Measurements from ENCODE around the gene ADGRL1.
"Not testable (repeated sequence)": the region's sequence is repeated elsewhere in the genome, so short reads cannot be mapped to it uniquely, and the experiment has no call there.

Gene ADGRL1

DNA sequence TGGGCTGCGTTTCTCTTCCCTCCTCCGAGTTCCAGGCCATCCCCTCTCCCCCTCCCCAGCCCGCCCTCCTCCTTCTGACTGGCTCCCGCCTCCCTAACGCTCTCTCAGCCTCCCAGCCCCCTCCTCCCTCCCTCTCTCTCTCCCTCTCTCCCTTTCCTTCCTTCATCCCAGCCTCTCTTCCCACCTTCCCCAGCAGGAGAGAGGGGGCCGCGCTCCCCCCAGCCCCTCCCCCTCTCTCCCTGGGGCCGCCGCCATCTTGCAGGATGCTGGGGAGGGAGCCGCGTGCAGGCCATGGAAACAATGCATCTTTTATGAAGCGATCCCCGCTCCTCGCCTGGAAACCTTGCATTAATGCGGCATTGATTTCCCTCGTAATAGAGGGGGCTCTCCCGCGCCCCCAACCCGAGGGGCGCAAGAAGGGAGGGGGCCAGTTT, 42.6 kb upstream of the ADGRL1 start:
- Histone ChIP-seq H3K27me3 (peaks cover 67% of the 10 kb centered on the region), H3K27ac (no peak overlapping the region)
- TF ChIP-seq, protein P1, sequence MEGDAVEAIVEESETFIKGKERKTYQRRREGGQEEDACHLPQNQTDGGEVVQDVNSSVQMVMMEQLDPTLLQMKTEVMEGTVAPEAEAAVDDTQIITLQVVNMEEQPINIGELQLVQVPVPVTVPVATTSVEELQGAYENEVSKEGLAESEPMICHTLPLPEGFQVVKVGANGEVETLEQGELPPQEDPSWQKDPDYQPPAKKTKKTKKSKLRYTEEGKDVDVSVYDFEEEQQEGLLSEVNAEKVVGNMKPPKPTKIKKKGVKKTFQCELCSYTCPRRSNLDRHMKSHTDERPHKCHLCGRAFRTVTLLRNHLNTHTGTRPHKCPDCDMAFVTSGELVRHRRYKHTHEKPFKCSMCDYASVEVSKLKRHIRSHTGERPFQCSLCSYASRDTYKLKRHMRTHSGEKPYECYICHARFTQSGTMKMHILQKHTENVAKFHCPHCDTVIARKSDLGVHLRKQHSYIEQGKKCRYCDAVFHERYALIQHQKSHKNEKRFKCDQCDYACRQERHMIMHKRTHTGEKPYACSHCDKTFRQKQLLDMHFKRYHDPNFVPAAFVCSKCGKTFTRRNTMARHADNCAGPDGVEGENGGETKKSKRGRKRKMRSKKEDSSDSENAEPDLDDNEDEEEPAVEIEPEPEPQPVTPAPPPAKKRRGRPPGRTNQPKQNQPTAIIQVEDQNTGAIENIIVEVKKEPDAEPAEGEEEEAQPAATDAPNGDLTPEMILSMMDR (IDR thresholded peaks at IDR 0.05): no peak

DNA sequence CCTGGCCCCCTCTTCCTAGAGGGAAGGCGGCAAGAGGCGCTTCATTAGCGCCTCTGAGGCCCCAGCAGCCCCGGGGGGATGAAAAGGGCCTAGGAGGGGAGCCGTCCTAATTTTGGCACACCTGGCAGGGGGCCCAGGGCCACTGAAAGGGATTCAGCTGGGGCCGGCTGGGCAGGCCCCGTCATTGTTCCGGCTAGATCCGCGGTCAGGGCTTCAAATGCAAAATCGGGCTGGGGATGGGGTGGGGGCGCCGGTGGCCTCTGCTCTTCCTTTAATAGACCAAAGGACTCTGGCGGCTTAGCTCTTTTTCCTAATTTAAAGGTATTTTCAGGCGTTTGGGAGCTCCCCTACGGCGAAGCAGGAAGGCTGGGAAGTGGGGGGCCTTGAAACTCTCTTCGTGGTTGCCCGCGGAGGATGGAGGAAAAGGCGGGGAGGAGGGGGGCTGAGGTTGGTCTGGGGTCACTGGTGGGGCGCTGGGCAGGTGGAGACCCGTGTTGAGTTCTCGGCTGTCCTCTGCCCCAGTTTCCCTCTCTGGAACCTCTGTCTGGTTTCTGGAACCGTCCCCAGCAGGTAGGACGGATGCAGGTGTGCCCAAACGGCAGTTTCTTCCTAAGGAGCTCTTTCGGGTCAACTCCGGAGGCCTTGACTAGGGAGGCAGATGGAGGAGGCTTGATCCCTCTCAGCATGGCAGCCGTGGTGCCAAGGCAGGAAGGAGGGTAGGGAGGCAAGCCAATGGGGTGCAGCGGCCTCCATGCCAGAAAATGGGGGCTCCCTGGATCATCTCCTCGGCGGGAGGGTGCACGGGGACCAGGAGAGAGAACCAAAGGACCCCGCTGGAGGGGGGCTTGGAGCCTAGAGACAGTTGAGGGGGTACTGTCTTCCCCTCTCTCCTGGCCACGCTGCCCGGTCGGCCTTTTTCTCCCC, 41.8 kb upstream of the ADGRL1 start:
- not testable (repeated sequence) for H3K36me3 ChIP-seq; H3K27ac ChIP-seq; H3K9me3 ChIP-seq; H3K4me3 ChIP-seq (ENCODE audit: low read depth in 1 of 2, low read length in 1 of 2); H3K4me1 ChIP-seq (ENCODE audit: control insufficient read depth in 1 of 2, insufficient read depth in 1 of 2, low read depth in 1 of 2, low read length in 1 of 2)
- peaks cover 63% of the 10 kb centered on the region for H3K27me3 ChIP-seq

More for the DNA sequence above, 42.6 kb upstream of the ADGRL1 start:
- peaks cover 0 to 3% of the 10 kb centered on the region in 2 experiments for H3K4me1 ChIP-seq (ENCODE audit: control insufficient read depth in 1 of 2, insufficient read depth in 1 of 2, low read depth in 1 of 2, low read length in 1 of 2)
- H3K9me3 ChIP-seq: no peaks in the 10 kb centered on the region
- no peaks in the 10 kb centered on the region for H3K36me3 ChIP-seq
- no peak overlapping the region for H3K4me3 ChIP-seq (ENCODE audit: low read depth in 1 of 2, low read length in 1 of 2)

DNA sequence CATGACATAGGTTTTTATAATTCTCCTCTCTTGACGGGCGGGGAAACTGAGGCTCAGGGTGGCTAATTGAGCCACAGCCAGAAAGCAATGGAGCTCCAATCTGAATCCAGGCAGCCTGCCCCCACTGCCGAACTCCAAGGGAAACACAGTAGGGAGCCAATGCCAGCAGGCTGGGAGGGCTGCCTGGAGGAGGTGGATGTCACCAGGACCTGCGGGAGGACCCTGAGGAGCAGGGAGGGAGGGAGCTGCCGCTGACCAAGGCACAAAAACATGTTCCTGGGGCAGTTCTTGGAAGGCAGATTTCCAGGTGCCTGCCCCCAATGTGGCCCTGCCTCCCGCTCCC, 41.2 kb upstream of the ADGRL1 start:
- H3K4me3 ChIP-seq (ENCODE audit: low read depth in 1 of 2, low read length in 1 of 2); H3K9me3 ChIP-seq; H3K27ac ChIP-seq; H3K4me1 ChIP-seq (ENCODE audit: control insufficient read depth in 1 of 2, insufficient read depth in 1 of 2, low read depth in 1 of 2, low read length in 1 of 2); H3K36me3 ChIP-seq: not testable (repeated sequence)
- H3K27me3 ChIP-seq: peaks cover 60% of the 10 kb centered on the region

DNA sequence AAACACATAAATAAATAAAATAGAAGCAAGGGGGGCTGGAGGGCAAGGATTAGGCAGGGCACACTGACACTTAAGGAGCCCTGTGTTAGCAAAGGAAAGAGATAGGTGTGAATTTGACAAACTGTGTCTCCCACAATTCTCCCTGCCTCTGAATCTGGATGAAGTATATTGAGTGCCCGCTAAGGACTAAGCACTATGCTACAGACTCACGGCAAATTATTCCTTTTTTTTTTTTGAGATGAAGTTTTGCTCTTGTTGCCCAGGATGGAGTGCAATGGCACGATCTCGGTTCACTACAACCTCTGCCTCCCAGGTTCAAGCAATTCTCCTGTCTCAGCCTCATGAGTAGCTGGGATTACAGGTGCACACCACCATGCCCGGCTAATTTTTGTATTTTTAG, 38.4 kb upstream of the ADGRL1 start:
- not testable (repeated sequence) for H3K4me1 ChIP-seq (ENCODE audit: control insufficient read depth in 1 of 2, insufficient read depth in 1 of 2, low read depth in 1 of 2, low read length in 1 of 2); H3K36me3 ChIP-seq; H3K27ac ChIP-seq; H3K9me3 ChIP-seq; H3K4me3 ChIP-seq (ENCODE audit: low read depth in 1 of 2, low read length in 1 of 2)
- peaks cover 36% of the 10 kb centered on the region for H3K27me3 ChIP-seq

DNA sequence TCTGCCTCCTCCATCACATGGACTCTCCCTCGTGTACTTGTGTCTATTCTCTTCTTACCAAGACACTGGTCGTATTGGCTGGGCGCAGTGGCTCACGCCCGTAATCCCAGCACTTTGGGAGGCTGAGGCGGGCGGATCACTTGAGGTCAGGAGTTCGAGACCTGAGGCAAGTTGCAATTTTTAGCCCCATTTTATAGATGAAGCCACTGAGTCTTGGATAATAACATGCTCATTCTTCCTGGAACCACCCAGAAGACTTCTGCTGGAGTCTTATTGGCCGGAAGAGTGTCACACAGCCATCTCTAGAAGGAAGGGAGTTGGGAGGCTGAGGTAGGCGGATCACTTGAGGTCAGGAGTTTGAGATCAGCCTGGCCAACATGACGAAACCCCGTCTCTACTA, 37.7 kb upstream of the ADGRL1 start:
- peaks cover 29% of the 10 kb centered on the region for H3K27me3 ChIP-seq
- not testable (repeated sequence) for H3K4me3 ChIP-seq (ENCODE audit: low read depth in 1 of 2, low read length in 1 of 2); H3K27ac ChIP-seq; H3K4me1 ChIP-seq (ENCODE audit: control insufficient read depth in 1 of 2, insufficient read depth in 1 of 2, low read depth in 1 of 2, low read length in 1 of 2); H3K9me3 ChIP-seq; H3K36me3 ChIP-seq

DNA sequence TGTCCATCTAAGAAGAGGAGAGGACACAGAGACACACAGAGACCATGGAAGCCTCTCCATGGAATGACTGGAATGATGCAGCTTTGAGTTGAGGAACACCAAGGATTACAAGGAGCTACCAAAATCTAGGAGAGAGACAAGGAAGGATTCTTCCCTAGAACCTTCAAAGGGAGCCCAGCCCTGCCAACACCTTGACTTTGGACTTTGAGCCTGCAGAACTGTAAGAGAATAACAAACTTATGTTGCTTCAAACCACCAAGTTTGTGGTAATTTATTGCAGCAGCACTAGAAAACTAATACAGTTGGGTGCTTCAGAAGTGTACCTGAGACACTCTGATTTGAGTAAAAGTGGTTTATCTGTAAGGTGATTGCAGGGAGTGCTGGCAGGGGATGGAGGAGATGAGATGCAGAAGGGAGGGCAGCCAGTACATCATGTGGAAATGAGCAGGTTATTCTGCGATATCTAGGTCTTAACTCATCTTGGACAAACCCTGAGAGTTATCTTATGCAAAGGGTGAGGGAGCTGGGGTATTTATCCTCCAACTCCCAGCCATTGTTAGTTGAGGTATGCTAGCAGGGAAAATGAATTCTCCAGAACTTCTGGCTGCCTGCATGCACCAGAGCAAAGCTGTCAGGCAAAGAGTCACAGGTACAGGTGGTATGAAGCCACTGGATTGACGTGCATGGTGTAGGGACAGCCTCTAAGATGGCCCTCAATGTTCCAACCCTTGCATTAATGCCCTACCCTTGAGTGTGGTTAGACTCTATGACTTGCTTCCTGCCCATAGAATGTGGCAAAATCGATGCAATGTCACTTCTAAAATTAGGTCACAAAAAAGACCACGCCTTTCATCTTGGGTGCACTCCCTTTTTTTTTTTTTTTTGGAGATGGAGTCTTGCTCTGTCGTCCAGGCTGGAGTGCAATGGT, 31.3 kb upstream of the ADGRL1 start:
- Histone ChIP-seq H3K27ac (no peak overlapping the region), H3K36me3 (no peaks in the 10 kb centered on the region), H3K9me3 (no peaks in the 10 kb centered on the region), H3K4me3 (ENCODE audit: low read depth in 1 of 2, low read length in 1 of 2) (no peak overlapping the region), H3K27me3 (no peaks in the 10 kb centered on the region), H3K4me1 (ENCODE audit: control insufficient read depth in 1 of 2, insufficient read depth in 1 of 2, low read depth in 1 of 2, low read length in 1 of 2) (no peaks in the 10 kb centered on the region)
- TF ChIP-seq, protein P1 (IDR thresholded peaks at IDR 0.05): no peak

DNA sequence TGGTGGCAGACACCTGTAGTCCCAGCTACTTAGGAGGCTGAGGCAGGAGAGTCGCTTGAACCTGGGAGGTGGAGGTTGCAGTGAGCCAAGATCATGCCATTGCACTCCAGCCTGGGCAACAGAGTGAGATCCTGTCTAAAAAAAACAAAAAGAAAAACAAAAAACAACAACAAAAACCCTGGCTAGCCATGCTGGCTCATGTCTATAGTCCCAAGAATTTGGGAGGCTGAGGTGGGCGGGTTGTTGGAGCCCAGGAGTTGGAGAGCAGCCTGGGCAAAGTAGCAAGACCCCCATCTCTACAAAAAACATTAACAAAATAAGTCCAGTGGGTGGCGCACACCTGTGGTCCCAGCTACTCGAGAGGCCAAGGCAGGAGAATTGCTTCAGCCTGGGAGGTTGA, 27.0 kb upstream of the ADGRL1 start:
- H3K27me3 ChIP-seq: peaks cover 24% of the 10 kb centered on the region
- not testable (repeated sequence) for H3K4me3 ChIP-seq (ENCODE audit: low read depth in 1 of 2, low read length in 1 of 2); H3K4me1 ChIP-seq (ENCODE audit: control insufficient read depth in 1 of 2, insufficient read depth in 1 of 2, low read depth in 1 of 2, low read length in 1 of 2); H3K27ac ChIP-seq; H3K9me3 ChIP-seq; H3K36me3 ChIP-seq

DNA sequence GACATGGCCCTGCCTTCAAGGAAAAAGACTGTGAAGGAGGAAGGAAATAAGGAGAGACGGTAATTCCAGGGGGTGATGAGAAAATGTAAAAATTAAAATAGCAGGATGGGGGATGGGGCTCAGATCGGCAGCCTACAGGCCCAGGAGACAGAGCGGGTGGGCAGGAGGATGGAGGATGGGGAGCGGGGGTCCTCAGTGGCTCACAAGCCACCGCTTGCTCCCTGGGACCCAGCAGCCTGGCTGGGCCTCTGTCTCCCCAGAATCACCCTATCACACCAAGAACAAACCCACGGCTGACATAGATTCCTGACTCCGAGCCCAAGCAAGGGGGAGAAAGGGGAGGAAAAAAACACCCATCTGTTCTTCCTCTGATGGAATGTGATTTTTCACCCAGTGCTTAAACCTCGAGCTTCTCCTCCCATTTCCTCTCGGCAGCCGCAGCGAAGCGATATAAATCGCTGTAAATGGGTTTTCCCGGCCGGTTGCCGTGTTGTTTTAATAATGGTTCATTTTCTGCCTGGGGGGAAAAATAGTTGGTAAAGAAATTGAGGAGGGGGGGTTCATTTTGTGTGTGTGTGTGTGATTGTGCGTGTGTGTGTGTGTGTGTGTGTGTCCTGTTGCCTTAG, 22.6 kb upstream of the ADGRL1 start:
- not testable (repeated sequence) for H3K4me1 ChIP-seq (ENCODE audit: control insufficient read depth in 1 of 2, insufficient read depth in 1 of 2, low read depth in 1 of 2, low read length in 1 of 2); H3K9me3 ChIP-seq; H3K36me3 ChIP-seq; H3K4me3 ChIP-seq (ENCODE audit: low read depth in 1 of 2, low read length in 1 of 2); H3K27ac ChIP-seq
- H3K27me3 ChIP-seq: peaks cover 27% of the 10 kb centered on the region

DNA sequence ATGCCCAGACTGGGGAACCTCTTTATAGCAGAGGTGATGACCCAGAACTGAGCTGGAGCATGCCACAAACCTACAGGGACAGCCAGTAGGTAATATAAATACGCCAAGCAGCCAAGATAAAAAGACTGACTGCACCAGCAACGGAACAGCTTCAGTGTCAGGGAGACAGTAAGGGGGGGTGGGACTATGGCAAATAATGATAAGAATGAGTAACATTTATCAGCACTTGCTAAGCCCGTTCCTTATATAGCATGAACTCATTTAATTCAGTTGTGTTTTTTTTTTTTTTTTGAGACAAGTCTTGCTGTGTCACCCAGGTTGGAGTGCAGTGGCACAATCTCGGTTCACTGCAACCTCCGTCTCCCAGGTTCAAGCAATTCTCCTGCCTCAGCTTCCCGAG, 20.5 kb upstream of the ADGRL1 start:
- H3K4me3 ChIP-seq (ENCODE audit: low read depth in 1 of 2, low read length in 1 of 2); H3K27ac ChIP-seq; H3K4me1 ChIP-seq (ENCODE audit: control insufficient read depth in 1 of 2, insufficient read depth in 1 of 2, low read depth in 1 of 2, low read length in 1 of 2); H3K9me3 ChIP-seq; H3K36me3 ChIP-seq: not testable (repeated sequence)
- H3K27me3 ChIP-seq: peaks cover 48% of the 10 kb centered on the region

All from neutrophil (primary cell).